ENCODE data around the gene ST3GAL4. TPM values are rescaled to one million over a fixed set of nuclear protein-coding genes. Genes with fewer than 3 reads are reported as not detected.

ST3GAL4 gene
- total RNA-seq, 1 donor from 2014 or later, result 26.2 TPM

GRCh38 chr11:126387857-126388256, 32.4 kb downstream of the ST3GAL4 start:
- DNase-seq, result no peak

GRCh38 chr11:126390272-126390867, 34.9 kb downstream of the ST3GAL4 start:
- DNase-seq, result no peak
- ATAC-seq, result no peak
- Histone ChIP-seq H3K27ac (no peak overlapping the region), H3K4me3 (no peak overlapping the region), H3K36me3 (no peaks in the 10 kb centered on the region), H3K4me1 (peaks cover 42% of the 10 kb centered on the region), H3K9me3 (no peaks in the 10 kb centered on the region), H3K27me3 (ENCODE audit: low read depth) (no peaks in the 10 kb centered on the region)
- intact Hi-C loops (cut with DNase I), result no loop called here
- TF ChIP-seq CTCF (IDR thresholded peaks at IDR 0.05), result no peak

More at GRCh38 chr11:126387857-126388256, 32.4 kb downstream of the ST3GAL4 start:
- no peak for ATAC-seq
- TF ChIP-seq CTCF (IDR thresholded peaks at IDR 0.05), result no peak
- H3K27me3 ChIP-seq (ENCODE audit: low read depth), result no peaks in the 10 kb centered on the region
- no peaks in the 10 kb centered on the region for H3K9me3 ChIP-seq
- no peaks in the 10 kb centered on the region for H3K36me3 ChIP-seq
- intact Hi-C loops (cut with DNase I), result no loop called here
- peaks cover 39% of the 10 kb centered on the region for H3K4me1 ChIP-seq
- no peak overlapping the region for H3K27ac ChIP-seq
- H3K4me3 ChIP-seq, result no peak overlapping the region

GRCh38 chr11:126391286-126391954, 35.9 kb downstream of the ST3GAL4 start:
- no peak overlapping the region for H3K27ac ChIP-seq
- peaks cover 34% of the 10 kb centered on the region for H3K4me1 ChIP-seq
- DNase-seq, result no peak

GRCh38 chr11:126391970-126392632, 36.6 kb downstream of the ST3GAL4 start:
- Histone ChIP-seq H3K36me3 (no peaks in the 10 kb centered on the region), H3K27ac (peak overlapping the region; percentile 9), H3K4me1 (peaks cover 27% of the 10 kb centered on the region), H3K4me3 (no peak overlapping the region), H3K9me3 (no peaks in the 10 kb centered on the region), H3K27me3 (ENCODE audit: low read depth) (no peaks in the 10 kb centered on the region)
- TF ChIP-seq CTCF (IDR thresholded peaks at IDR 0.05), result peak; percentile 11
- DNase-seq (no peak), ATAC-seq (peak; percentile 26 to 42)
- intact Hi-C loops (cut with DNase I), result no loop called here

More at GRCh38 chr11:126391286-126391954, 35.9 kb downstream of the ST3GAL4 start:
- no peak for TF ChIP-seq CTCF (IDR thresholded peaks at IDR 0.05)
- ATAC-seq, result no peak
- intact Hi-C loops (cut with DNase I), result no loop called here
- Histone ChIP-seq H3K36me3 (no peaks in the 10 kb centered on the region), H3K9me3 (no peaks in the 10 kb centered on the region), H3K27me3 (ENCODE audit: low read depth) (no peaks in the 10 kb centered on the region), H3K4me3 (no peak overlapping the region)

- H3K27ac ChIP-seq, result no peak overlapping the region
- no peak overlapping the region for H3K4me3 ChIP-seq
- H3K27me3 ChIP-seq (ENCODE audit: low read depth), result no peaks in the 10 kb centered on the region
- no peak for TF ChIP-seq CTCF (IDR thresholded peaks at IDR 0.05)
- DNase-seq (no peak), ATAC-seq (no peak)
- intact Hi-C loops (cut with DNase I), result no loop called here
- H3K4me1 ChIP-seq, result peaks cover 25% of the 10 kb centered on the region
- H3K9me3 ChIP-seq, result no peaks in the 10 kb centered on the region
- H3K36me3 ChIP-seq, result no peaks in the 10 kb centered on the region
Measured at GRCh38 chr11:126392633-126393013, 37.1 kb downstream of the ST3GAL4 start.
